Adipocyte (in vitro differentiated cells): Measurements from ENCODE around the gene ACOT11.

Source experiments
- DNase-seq: peaks from one replicate; pipeline ENCODE4 v3.0.0-alpha.2; 2015; ENCODE audit warnings: low read depth
- H3K27me3 ChIP-seq: replicated peaks from 2 replicates; pipeline ENCODE4 v1.7.0; 2013; ENCODE audit warnings: mild to moderate bottlenecking, low read length, moderate library complexity; ENCODE audit not compliant: control insufficient read depth, insufficient read depth
- H3K36me3 ChIP-seq: 2 replicates; pipeline ENCODE4 v1.7.0; 2013; ENCODE audit warnings: low read length, mild to moderate bottlenecking, moderate library complexity; ENCODE audit not compliant: control insufficient read depth, insufficient read depth, severe bottlenecking
- H3K4me1 ChIP-seq: 2 replicates; pipeline ENCODE4 v1.7.0; 2013; ENCODE audit warnings: mild to moderate bottlenecking, low read length, moderate library complexity; ENCODE audit not compliant: control insufficient read depth, insufficient read depth
- H3K4me3 ChIP-seq: 2 replicates; pipeline ENCODE4 v1.7.0; 2013; ENCODE audit warnings: mild to moderate bottlenecking, low read length, moderate library complexity
- H3K9ac ChIP-seq: 2 replicates; pipeline ENCODE4 v1.7.0; 2013; ENCODE audit warnings: mild to moderate bottlenecking, low read length, moderate library complexity
- H3K9me3 ChIP-seq: 2 replicates; pipeline ENCODE4 v1.7.0; 2013; ENCODE audit warnings: mild to moderate bottlenecking, low read length, moderate library complexity; ENCODE audit not compliant: control insufficient read depth

The ACOT11 gene

GRCh38 chr1:54643736-54644135 is 95.7 kb downstream of the ACOT11 start:
- Histone ChIP-seq H3K36me3 (no peaks in the 10 kb centered on the region), H3K4me1 (peaks cover 13% of the 10 kb centered on the region), H3K4me3 (no peak overlapping the region), H3K27me3 (peaks cover 21% of the 10 kb centered on the region), H3K9ac (no peak overlapping the region), H3K9me3 (peaks cover 24% of the 10 kb centered on the region)
- no peak for DNase-seq

GRCh38 chr1:54645806-54646676 is 98.0 kb downstream of the ACOT11 start:
- DNase-seq = no peak
- Histone ChIP-seq H3K4me3 (no peak overlapping the region), H3K36me3 (no peaks in the 10 kb centered on the region), H3K27me3 (peaks cover 29% of the 10 kb centered on the region), H3K4me1 (peaks cover 13% of the 10 kb centered on the region), H3K9ac (no peak overlapping the region), H3K9me3 (peaks cover 24% of the 10 kb centered on the region)

GRCh38 chr1:54649130-54649898 is 101.3 kb downstream of the ACOT11 start:
- peaks cover 13% of the 10 kb centered on the region for H3K4me1 ChIP-seq
- H3K9ac ChIP-seq = no peak overlapping the region
- H3K9me3 ChIP-seq = no peaks in the 10 kb centered on the region
- peaks cover 30% of the 10 kb centered on the region for H3K27me3 ChIP-seq
- DNase-seq = no peak
- no peaks in the 10 kb centered on the region for H3K36me3 ChIP-seq
- no peak overlapping the region for H3K4me3 ChIP-seq

GRCh38 chr1:54649921-54650320 is 101.9 kb downstream of the ACOT11 start:
- no peaks in the 10 kb centered on the region for H3K36me3 ChIP-seq

GRCh38 chr1:54650417-54650816 is 102.4 kb downstream of the ACOT11 start:
- Histone ChIP-seq H3K9ac (no peak overlapping the region), H3K9me3 (no peaks in the 10 kb centered on the region), H3K4me1 (peaks cover 13% of the 10 kb centered on the region), H3K27me3 (peaks cover 30% of the 10 kb centered on the region), H3K36me3 (no peaks in the 10 kb centered on the region), H3K4me3 (no peak overlapping the region)
- DNase-seq = no peak

More at GRCh38 chr1:54649921-54650320, 101.9 kb downstream of the ACOT11 start:
- no peaks in the 10 kb centered on the region for H3K9me3 ChIP-seq
- H3K4me1 ChIP-seq = peaks cover 13% of the 10 kb centered on the region
- H3K9ac ChIP-seq = no peak overlapping the region
- H3K27me3 ChIP-seq = peaks cover 30% of the 10 kb centered on the region
- H3K4me3 ChIP-seq = no peak overlapping the region
- no peak for DNase-seq

- Histone ChIP-seq H3K4me3 (no peak overlapping the region), H3K4me1 (peaks cover 1% of the 10 kb centered on the region), H3K27me3 (peaks cover 30% of the 10 kb centered on the region), H3K9me3 (no peaks in the 10 kb centered on the region), H3K36me3 (no peaks in the 10 kb centered on the region), H3K9ac (no peak overlapping the region)
- DNase-seq = no peak
Measured at GRCh38 chr1:54651608-54652007, 103.6 kb downstream of the ACOT11 start.

- no peak overlapping the region for H3K4me3 ChIP-seq
- no peak overlapping the region for H3K9ac ChIP-seq
- H3K36me3 ChIP-seq = no peaks in the 10 kb centered on the region
- no peaks in the 10 kb centered on the region for H3K4me1 ChIP-seq
- H3K27me3 ChIP-seq = peaks cover 30% of the 10 kb centered on the region
- DNase-seq = no peak
- H3K9me3 ChIP-seq = no peaks in the 10 kb centered on the region
Measured at GRCh38 chr1:54652168-54652567, 104.1 kb downstream of the ACOT11 start.

- no peak overlapping the region for H3K4me3 ChIP-seq
- no peak overlapping the region for H3K9ac ChIP-seq
Measured at GRCh38 chr1:54653036-54653435, 105.0 kb downstream of the ACOT11 start.

GRCh38 chr1:54658164-54658913 is 110.3 kb downstream of the ACOT11 start:
- H3K9me3 ChIP-seq = peaks cover 19% of the 10 kb centered on the region

More at GRCh38 chr1:54653036-54653435, 105.0 kb downstream of the ACOT11 start:
- H3K9me3 ChIP-seq = peaks cover 4% of the 10 kb centered on the region
- no peaks in the 10 kb centered on the region for H3K4me1 ChIP-seq
- DNase-seq = peak; percentile 7
- no peaks in the 10 kb centered on the region for H3K36me3 ChIP-seq
- H3K27me3 ChIP-seq = peaks cover 30% of the 10 kb centered on the region

More at GRCh38 chr1:54658164-54658913, 110.3 kb downstream of the ACOT11 start:
- H3K27me3 ChIP-seq = no peaks in the 10 kb centered on the region
- DNase-seq = no peak
- H3K4me3 ChIP-seq = no peak overlapping the region
- H3K9ac ChIP-seq = no peak overlapping the region
- no peaks in the 10 kb centered on the region for H3K36me3 ChIP-seq
- no peaks in the 10 kb centered on the region for H3K4me1 ChIP-seq
